SJSA1 (cell line): Measurements from ENCODE around the gene MIPEP. TPM values are rescaled to one million over a fixed set of nuclear protein-coding genes. Genes with fewer than 3 reads are reported as not detected.

Source experiments
- DNase-seq, 2 experiments: peaks; one replicate each; pipeline ENCODE4 v3.0.0-alpha.2; 2015 to 2020; ENCODE audit warnings: low spot score in 2 of 2, low read depth in 1 of 2
- H3K27ac ChIP-seq: fragments of 250-450 bp; sonication (Bioruptor Pico); 2 replicates; pipeline ENCODE4 v1.5.1; 2020; ENCODE audit warnings: mild to moderate bottlenecking, moderate library complexity
- H3K27me3 ChIP-seq: fragments of 250-450 bp; sonication (Bioruptor Pico); replicated peaks from 2 replicates; pipeline ENCODE4 v1.5.1; 2020; ENCODE audit warnings: mild to moderate bottlenecking, moderate library complexity
- H3K36me3 ChIP-seq: fragments of 250-450 bp; sonication (Bioruptor Pico); 2 replicates; pipeline ENCODE4 v1.5.1; 2020; ENCODE audit warnings: mild to moderate bottlenecking
- H3K4me1 ChIP-seq: fragments of 250-450 bp; sonication (Bioruptor Pico); replicated peaks from 2 replicates; pipeline ENCODE4 v1.6.1; 2021; ENCODE audit warnings: mild to moderate bottlenecking
- H3K4me3 ChIP-seq: fragments of 250-450 bp; sonication (Bioruptor Pico); 2 replicates; pipeline ENCODE4 v1.5.1; 2020; ENCODE audit warnings: mild to moderate bottlenecking
- H3K9me3 ChIP-seq: fragments of 250-450 bp; sonication (Bioruptor Pico); replicated peaks from 2 replicates; pipeline ENCODE4 v1.5.1; 2020; ENCODE audit warnings: mild to moderate bottlenecking
- total RNA-seq: library from RNA; depleted of rRNA; stranded (reverse); fragments of >200 nt; shearing (Covaris generic); gene quantifications from 2 replicates; pipeline ENCODE4 v1.2.3, GENCODE V29; 2014

MIPEP gene
- total RNA-seq, 1 experiment from 2014 or later: 6.1 TPM

GRCh38 chr13:23825179-23825578, 64.0 kb downstream of the MIPEP start:
- H3K27ac ChIP-seq: no peak overlapping the region
- no peaks in the 10 kb centered on the region for H3K36me3 ChIP-seq
- H3K27me3 ChIP-seq: no peaks in the 10 kb centered on the region
- H3K9me3 ChIP-seq: no peaks in the 10 kb centered on the region
- H3K4me1 ChIP-seq: no peaks in the 10 kb centered on the region; the same call in 1 of the 2 replicates
- no peak overlapping the region for H3K4me3 ChIP-seq
- DNase-seq: no peak

GRCh38 chr13:23824371-23824770, 64.8 kb downstream of the MIPEP start:
- Histone ChIP-seq H3K27me3 (no peaks in the 10 kb centered on the region), H3K36me3 (no peaks in the 10 kb centered on the region), H3K4me1 (no peaks in the 10 kb centered on the region; the same call in 1 of the 2 replicates), H3K4me3 (no peak overlapping the region), H3K27ac (no peak overlapping the region), H3K9me3 (no peaks in the 10 kb centered on the region)
- DNase-seq: no peak

- H3K4me1 ChIP-seq: no peaks in the 10 kb centered on the region
- no peaks in the 10 kb centered on the region for H3K27me3 ChIP-seq
- no peaks in the 10 kb centered on the region for H3K36me3 ChIP-seq
- no peak overlapping the region for H3K4me3 ChIP-seq
- H3K27ac ChIP-seq: no peak overlapping the region
- DNase-seq: no peak
- H3K9me3 ChIP-seq: no peaks in the 10 kb centered on the region
Measured at GRCh38 chr13:23822252-23822824, 66.9 kb downstream of the MIPEP start.

GRCh38 chr13:23820530-23820929, 68.7 kb downstream of the MIPEP start:
- Histone ChIP-seq H3K27ac (no peak overlapping the region), H3K9me3 (no peaks in the 10 kb centered on the region), H3K4me3 (no peak overlapping the region), H3K36me3 (no peaks in the 10 kb centered on the region), H3K27me3 (no peaks in the 10 kb centered on the region), H3K4me1 (no peaks in the 10 kb centered on the region)
- no peak for DNase-seq

GRCh38 chr13:23817830-23818229, 71.4 kb downstream of the MIPEP start:
- DNase-seq: no peak
- Histone ChIP-seq H3K36me3 (no peaks in the 10 kb centered on the region), H3K9me3 (no peaks in the 10 kb centered on the region), H3K4me1 (no peaks in the 10 kb centered on the region), H3K4me3 (no peak overlapping the region), H3K27me3 (no peaks in the 10 kb centered on the region), H3K27ac (no peak overlapping the region)

GRCh38 chr13:23817136-23817535, 72.1 kb downstream of the MIPEP start:
- Histone ChIP-seq H3K9me3 (no peaks in the 10 kb centered on the region), H3K4me1 (no peaks in the 10 kb centered on the region), H3K27me3 (no peaks in the 10 kb centered on the region), H3K27ac (no peak overlapping the region), H3K36me3 (no peaks in the 10 kb centered on the region), H3K4me3 (no peak overlapping the region)
- no peak for DNase-seq

- no peak overlapping the region for H3K4me3 ChIP-seq
- no peaks in the 10 kb centered on the region for H3K27me3 ChIP-seq
- H3K4me1 ChIP-seq: no peaks in the 10 kb centered on the region
- H3K27ac ChIP-seq: no peak overlapping the region
- no peaks in the 10 kb centered on the region for H3K9me3 ChIP-seq
- DNase-seq: no peak
- no peaks in the 10 kb centered on the region for H3K36me3 ChIP-seq
Measured at GRCh38 chr13:23813635-23814034, 75.6 kb downstream of the MIPEP start.

GRCh38 chr13:23811366-23812062, 77.7 kb downstream of the MIPEP start:
- Histone ChIP-seq H3K36me3 (no peaks in the 10 kb centered on the region), H3K4me3 (no peak overlapping the region), H3K9me3 (no peaks in the 10 kb centered on the region), H3K4me1 (no peaks in the 10 kb centered on the region), H3K27me3 (no peaks in the 10 kb centered on the region), H3K27ac (no peak overlapping the region)
- DNase-seq: no peak

GRCh38 chr13:23810685-23811240, 78.4 kb downstream of the MIPEP start:
- Histone ChIP-seq H3K27ac (no peak overlapping the region), H3K9me3 (no peaks in the 10 kb centered on the region), H3K36me3 (no peaks in the 10 kb centered on the region), H3K4me1 (no peaks in the 10 kb centered on the region), H3K27me3 (no peaks in the 10 kb centered on the region), H3K4me3 (no peak overlapping the region)
- no peak for DNase-seq

- no peak for DNase-seq
- Histone ChIP-seq H3K4me1 (no peaks in the 10 kb centered on the region), H3K27me3 (no peaks in the 10 kb centered on the region), H3K27ac (no peak overlapping the region), H3K36me3 (no peaks in the 10 kb centered on the region), H3K9me3 (no peaks in the 10 kb centered on the region), H3K4me3 (no peak overlapping the region)
Measured at GRCh38 chr13:23808803-23809202, 80.4 kb downstream of the MIPEP start.

DNA sequence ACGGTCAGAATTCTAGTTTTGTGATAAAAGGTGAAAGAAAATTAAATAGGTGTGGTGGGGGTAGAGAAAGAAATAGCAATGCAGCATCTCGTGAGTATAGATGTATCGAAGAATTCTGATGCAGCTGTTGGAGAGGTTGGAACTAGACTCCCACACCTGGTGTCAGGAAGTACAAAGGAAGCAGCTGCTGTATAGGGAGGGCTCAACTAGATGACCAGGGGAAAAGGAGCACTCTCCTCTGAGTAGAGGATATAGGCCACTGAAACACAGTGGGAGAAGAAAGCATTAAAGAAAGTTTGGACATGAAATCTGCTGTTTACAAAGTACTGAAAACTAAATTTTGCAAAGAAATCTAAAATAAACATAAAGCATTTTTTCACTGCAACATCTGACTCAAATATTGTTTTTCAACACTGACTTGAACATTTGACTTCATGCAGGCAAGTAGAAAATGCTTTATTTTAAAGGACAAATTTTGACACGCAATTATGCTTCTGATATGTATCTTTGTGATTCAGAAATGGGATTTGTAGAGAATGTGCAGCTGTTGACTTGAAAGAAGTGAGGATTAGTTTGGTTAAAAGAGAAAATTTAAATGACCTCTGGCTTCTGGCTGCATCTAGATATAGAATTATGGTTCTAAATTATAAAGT, 82.2 kb downstream of the MIPEP start:
- no peaks in the 10 kb centered on the region for H3K4me1 ChIP-seq
- H3K27ac ChIP-seq: no peak overlapping the region
- no peaks in the 10 kb centered on the region for H3K36me3 ChIP-seq
- no peak overlapping the region for H3K4me3 ChIP-seq
- H3K27me3 ChIP-seq: no peaks in the 10 kb centered on the region
- no peaks in the 10 kb centered on the region for H3K9me3 ChIP-seq
- no peak for DNase-seq

GRCh38 chr13:23805821-23806220, 83.4 kb downstream of the MIPEP start:
- Histone ChIP-seq H3K4me3 (no peak overlapping the region), H3K4me1 (no peaks in the 10 kb centered on the region), H3K9me3 (no peaks in the 10 kb centered on the region), H3K36me3 (no peaks in the 10 kb centered on the region), H3K27ac (no peak overlapping the region), H3K27me3 (no peaks in the 10 kb centered on the region)
- DNase-seq: no peak

DNA sequence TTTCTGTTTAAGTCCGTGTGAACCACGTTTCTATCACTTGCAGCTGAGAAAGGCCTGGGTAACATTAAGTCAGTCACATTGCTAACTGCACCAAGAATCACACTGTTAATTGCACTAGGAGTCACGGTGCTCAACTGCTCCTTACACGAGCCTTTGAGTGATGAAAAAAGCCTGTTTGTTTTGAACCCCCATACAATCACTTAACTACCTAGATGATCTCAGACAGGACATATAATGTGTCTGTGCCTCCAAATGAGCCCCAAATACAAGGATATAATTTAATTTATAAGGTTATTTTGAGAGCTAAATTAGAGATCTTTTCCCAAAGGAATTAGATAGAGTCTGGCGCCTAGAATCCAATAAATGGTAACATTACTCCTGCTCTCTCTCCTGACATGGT, 84.1 kb downstream of the MIPEP start:
- H3K4me3 ChIP-seq: no peak overlapping the region
- no peaks in the 10 kb centered on the region for H3K9me3 ChIP-seq
- no peak overlapping the region for H3K27ac ChIP-seq
- DNase-seq: no peak
- H3K36me3 ChIP-seq: no peaks in the 10 kb centered on the region
- H3K4me1 ChIP-seq: no peaks in the 10 kb centered on the region
- H3K27me3 ChIP-seq: no peaks in the 10 kb centered on the region

GRCh38 chr13:23804166-23804565, 85.0 kb downstream of the MIPEP start:
- no peaks in the 10 kb centered on the region for H3K36me3 ChIP-seq
- H3K9me3 ChIP-seq: no peaks in the 10 kb centered on the region
- H3K27ac ChIP-seq: no peak overlapping the region
- H3K4me3 ChIP-seq: no peak overlapping the region
- DNase-seq: no peak
- H3K27me3 ChIP-seq: no peaks in the 10 kb centered on the region
- H3K4me1 ChIP-seq: no peaks in the 10 kb centered on the region
